ENCODE data around the gene MYL11.

MYL11 gene

DNA sequence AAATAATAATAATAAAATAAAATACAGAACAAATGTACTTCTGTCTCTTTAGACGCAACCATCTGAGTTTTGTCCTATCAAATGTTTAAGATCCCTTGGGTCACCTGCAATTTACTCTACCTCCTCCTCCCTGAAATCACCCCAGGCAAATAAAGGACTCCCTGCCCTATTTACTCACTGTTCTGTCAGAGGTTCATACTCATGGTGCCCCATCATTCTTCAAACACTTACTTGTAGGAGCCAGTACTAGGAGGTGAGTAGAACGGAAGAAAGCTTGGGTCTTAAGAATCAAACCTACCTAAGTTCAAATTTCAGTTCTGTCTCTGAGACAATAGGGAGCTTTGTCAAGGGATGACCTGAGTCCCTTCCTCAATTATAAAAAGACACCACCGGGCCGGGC lies 8.1 kb upstream of the MYL11 start:
- TF ChIP-seq, protein P1, sequence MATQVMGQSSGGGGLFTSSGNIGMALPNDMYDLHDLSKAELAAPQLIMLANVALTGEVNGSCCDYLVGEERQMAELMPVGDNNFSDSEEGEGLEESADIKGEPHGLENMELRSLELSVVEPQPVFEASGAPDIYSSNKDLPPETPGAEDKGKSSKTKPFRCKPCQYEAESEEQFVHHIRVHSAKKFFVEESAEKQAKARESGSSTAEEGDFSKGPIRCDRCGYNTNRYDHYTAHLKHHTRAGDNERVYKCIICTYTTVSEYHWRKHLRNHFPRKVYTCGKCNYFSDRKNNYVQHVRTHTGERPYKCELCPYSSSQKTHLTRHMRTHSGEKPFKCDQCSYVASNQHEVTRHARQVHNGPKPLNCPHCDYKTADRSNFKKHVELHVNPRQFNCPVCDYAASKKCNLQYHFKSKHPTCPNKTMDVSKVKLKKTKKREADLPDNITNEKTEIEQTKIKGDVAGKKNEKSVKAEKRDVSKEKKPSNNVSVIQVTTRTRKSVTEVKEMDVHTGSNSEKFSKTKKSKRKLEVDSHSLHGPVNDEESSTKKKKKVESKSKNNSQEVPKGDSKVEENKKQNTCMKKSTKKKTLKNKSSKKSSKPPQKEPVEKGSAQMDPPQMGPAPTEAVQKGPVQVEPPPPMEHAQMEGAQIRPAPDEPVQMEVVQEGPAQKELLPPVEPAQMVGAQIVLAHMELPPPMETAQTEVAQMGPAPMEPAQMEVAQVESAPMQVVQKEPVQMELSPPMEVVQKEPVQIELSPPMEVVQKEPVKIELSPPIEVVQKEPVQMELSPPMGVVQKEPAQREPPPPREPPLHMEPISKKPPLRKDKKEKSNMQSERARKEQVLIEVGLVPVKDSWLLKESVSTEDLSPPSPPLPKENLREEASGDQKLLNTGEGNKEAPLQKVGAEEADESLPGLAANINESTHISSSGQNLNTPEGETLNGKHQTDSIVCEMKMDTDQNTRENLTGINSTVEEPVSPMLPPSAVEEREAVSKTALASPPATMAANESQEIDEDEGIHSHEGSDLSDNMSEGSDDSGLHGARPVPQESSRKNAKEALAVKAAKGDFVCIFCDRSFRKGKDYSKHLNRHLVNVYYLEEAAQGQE (IDR thresholded peaks at IDR 0.05; ENCODE audit: insufficient read depth in 1 of 2, low read depth in 2 of 2, low read length in 2 of 2), result no peak
- TF ChIP-seq SIN3A (IDR thresholded peaks at IDR 0.05; ENCODE audit: borderline replicate concordance, insufficient read depth, low read length) (no peak), POLR2AphosphoS5 (IDR thresholded peaks at IDR 0.05; ENCODE audit: low read depth, low read length) (no peak), FOXP2 (optimal IDR thresholded peaks at IDR 0.05; ENCODE audit: borderline replicate concordance, extremely low read depth, extremely low read length, insufficient read depth) (no peak), TAF1 (IDR thresholded peaks at IDR 0.05; ENCODE audit: borderline replicate concordance, insufficient read depth, low read length) (no peak)

DNA sequence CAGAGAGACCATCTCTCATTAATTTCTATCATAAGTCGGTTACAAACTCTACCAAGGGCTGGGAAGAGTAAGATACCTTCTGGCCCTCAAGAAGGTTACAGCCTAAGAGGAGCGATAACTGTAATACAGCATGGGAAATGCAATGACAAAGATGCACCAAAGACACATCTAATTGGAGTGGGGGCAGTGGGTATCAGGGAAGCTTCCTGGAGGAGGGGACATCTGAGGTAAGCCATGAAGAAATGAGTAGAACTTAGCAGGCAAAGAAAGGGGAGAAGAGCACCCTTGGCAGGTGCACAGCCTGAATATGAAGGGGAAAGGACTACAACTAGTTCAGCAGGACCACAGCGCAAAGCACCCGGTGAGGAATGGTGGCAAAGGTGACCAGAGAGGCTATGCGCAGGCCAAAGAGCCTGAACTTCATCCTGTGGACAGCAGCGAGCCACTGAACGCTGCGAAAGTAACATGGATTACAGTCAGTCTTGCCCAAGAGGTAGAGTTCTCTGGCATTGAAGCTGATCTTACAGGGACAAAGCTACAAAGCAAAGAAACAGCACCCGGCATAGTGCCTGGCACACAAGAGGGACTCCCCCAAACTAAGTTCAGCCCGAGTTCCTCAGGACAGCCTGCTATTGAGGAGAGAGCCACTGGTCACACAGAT lies 7.1 kb upstream of the MYL11 start:
- TF ChIP-seq POLR2AphosphoS5 (IDR thresholded peaks at IDR 0.05; ENCODE audit: low read depth, low read length) (no peak), SIN3A (IDR thresholded peaks at IDR 0.05; ENCODE audit: borderline replicate concordance, insufficient read depth, low read length) (no peak), FOXP2 (optimal IDR thresholded peaks at IDR 0.05; ENCODE audit: borderline replicate concordance, extremely low read depth, extremely low read length, insufficient read depth) (no peak)

DNA sequence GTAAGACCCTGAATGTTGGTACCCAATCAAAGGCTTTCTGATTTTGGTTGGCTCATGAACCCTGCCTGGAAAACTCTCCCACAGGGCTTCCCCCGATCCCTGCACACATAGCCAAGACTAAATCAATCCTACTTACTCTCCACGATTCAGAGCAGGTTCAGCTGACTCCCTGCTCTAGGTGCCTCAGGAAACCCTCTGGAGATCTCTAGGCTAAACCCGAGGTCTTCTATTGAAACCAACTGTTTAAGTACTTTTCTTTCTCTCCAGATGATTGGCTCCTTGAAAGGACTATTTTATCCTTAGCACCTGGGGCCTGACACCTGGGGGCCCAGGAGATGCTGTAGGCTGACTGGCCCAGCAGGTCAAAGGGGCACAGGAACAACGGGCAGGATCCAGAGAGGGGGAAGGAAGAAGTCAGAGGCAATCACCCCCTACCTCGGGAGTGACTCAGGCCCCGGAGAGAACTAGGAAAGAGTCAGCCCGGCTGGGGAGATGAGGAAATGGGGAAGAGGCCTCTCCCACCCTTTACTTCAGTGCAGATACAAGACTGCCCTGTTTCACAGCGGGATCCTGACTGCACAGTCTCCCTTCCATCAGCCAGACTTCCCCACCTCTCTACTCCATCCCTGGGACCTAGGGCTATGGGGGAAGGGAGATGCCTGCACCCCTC lies 6.3 kb upstream of the MYL11 start:
- TF ChIP-seq POLR2AphosphoS5 (IDR thresholded peaks at IDR 0.05; ENCODE audit: low read depth, low read length) (no peak), SIN3A (IDR thresholded peaks at IDR 0.05; ENCODE audit: borderline replicate concordance, insufficient read depth, low read length) (no peak), TAF1 (IDR thresholded peaks at IDR 0.05; ENCODE audit: borderline replicate concordance, insufficient read depth, low read length) (no peak), FOXP2 (optimal IDR thresholded peaks at IDR 0.05; ENCODE audit: borderline replicate concordance, extremely low read depth, extremely low read length, insufficient read depth) (no peak)
- TF ChIP-seq, protein P1 (IDR thresholded peaks at IDR 0.05; ENCODE audit: insufficient read depth in 1 of 2, low read depth in 2 of 2, low read length in 2 of 2), result no peak

DNA sequence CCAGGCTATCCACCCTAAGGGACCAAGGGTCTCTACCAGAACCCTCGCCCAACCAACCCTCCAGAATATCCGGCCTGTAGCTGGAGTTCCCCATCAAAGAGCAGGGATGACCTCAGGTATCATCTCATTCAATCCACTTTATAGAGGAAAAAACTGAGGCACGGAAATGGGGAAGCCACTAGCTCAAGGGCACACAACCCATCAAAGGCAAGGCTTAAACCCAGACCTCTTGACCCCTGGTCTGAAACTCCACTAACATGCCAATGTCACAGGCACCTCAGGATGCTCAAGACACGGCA lies 5.9 kb upstream of the MYL11 start:
- no peak for TF ChIP-seq SIN3A (IDR thresholded peaks at IDR 0.05; ENCODE audit: borderline replicate concordance, insufficient read depth, low read length)
- TF ChIP-seq TAF1 (IDR thresholded peaks at IDR 0.05; ENCODE audit: borderline replicate concordance, insufficient read depth, low read length), result no peak
- TF ChIP-seq FOXP2 (optimal IDR thresholded peaks at IDR 0.05; ENCODE audit: borderline replicate concordance, extremely low read depth, extremely low read length, insufficient read depth), result no peak
- TF ChIP-seq, protein P1 (IDR thresholded peaks at IDR 0.05; ENCODE audit: insufficient read depth in 1 of 2, low read depth in 2 of 2, low read length in 2 of 2), result no peak
- no peak for TF ChIP-seq POLR2AphosphoS5 (IDR thresholded peaks at IDR 0.05; ENCODE audit: low read depth, low read length)

DNA sequence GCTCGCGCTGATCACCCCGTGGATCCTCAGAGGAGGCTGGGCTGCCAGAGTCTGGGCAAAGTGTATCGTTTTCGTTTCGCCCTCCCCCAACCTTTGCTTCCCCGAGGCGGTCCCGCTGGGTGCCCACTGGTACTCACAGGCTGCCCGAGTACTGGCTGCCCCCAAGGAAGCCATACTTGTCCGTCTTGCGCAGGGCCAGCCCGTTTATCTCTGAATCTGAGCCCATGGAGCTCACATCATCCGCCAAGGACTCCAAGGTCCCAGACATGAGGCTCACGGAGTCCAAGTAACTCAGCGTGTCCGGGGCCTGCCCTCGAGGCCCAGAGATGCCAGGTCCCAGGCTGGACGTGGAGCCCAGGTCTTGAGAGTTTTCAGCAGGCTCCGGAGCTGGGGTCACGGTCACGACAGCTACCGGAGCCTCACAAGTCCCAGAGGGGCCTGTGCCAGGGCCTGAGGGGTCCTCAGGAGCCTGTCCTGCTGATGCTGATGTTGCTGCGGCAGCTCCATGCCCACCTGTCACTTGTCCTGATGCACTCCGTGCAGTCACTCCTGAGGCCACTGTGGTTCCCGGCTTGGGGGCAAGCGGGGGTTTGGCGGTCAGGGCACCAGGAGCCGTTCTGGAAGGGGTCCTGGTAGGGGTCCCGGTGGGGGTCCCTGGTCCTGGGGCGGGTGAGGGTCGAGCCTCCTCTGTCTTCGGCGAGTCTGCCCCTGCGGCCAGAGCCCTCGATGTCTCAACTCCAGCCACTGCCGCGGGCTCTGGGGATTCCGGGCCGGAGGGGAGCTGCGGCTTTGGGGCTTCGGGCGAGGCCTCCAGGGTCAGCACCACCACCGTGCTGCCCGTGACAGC lies 5.3 kb upstream of the MYL11 start:
- TF ChIP-seq TAF1 (IDR thresholded peaks at IDR 0.05; ENCODE audit: borderline replicate concordance, insufficient read depth, low read length) (no peak), POLR2AphosphoS5 (IDR thresholded peaks at IDR 0.05; ENCODE audit: low read depth, low read length) (no peak), SIN3A (IDR thresholded peaks at IDR 0.05; ENCODE audit: borderline replicate concordance, insufficient read depth, low read length) (no peak), FOXP2 (optimal IDR thresholded peaks at IDR 0.05; ENCODE audit: borderline replicate concordance, extremely low read depth, extremely low read length, insufficient read depth) (no peak)
- TF ChIP-seq, protein P1 (IDR thresholded peaks at IDR 0.05; ENCODE audit: insufficient read depth in 1 of 2, low read depth in 2 of 2, low read length in 2 of 2), result no peak

Measured in PFSK-1 (cell line).